GM21390 (cell line): ENCODE results near the gene SLC5A4.
"Not testable (repeated sequence)": the region's sequence is repeated elsewhere in the genome, so short reads cannot be mapped to it uniquely, and the experiment has no call there.

Experiments used
- ATAC-seq: cut with Tn5 transposase; IDR thresholded peaks from one replicate; pipeline ENCODE4 v1.9.1; 2021; ENCODE audit not compliant: unreplicated experiment

The SLC5A4 gene

DNA sequence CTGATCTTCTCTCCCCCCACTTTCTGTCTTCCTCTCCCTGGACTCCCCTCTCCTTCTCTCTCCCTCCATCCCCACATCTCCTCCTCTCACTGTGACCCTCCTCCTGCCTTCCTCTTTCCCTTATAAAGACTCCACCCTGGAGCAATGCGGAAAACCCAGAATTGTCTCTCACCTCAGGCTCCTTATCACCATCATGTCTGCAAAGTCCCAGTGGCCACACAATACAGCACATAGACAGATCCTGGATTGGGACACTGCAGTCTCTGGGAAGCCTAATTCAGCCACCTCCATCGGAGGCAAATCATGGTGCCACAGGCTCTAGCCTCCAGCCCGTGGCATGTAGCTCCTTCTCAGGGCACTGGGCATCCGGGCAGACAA, 53.0 kb downstream of the SLC5A4 start:
- no peak for ATAC-seq

DNA sequence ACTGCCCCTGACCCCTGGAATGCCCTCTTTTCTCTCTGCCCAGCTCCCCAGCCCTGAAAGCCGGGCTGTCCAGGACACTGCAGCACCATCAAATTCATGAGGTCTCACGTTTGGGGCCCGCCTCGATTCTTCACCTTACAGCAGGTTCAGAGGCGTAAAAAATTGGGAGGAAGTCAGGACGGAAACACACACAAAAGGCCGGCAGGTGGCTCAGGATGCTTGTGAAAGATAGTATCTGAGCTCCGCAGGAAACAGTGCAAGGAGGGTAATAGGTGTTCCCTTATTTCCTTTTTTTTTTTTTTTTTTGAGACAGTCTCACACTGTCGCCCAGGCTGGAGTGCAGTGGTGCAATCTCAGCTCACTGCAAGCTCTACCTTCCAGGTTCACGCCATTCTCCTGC, 54.4 kb downstream of the SLC5A4 start:
- ATAC-seq = no peak

DNA sequence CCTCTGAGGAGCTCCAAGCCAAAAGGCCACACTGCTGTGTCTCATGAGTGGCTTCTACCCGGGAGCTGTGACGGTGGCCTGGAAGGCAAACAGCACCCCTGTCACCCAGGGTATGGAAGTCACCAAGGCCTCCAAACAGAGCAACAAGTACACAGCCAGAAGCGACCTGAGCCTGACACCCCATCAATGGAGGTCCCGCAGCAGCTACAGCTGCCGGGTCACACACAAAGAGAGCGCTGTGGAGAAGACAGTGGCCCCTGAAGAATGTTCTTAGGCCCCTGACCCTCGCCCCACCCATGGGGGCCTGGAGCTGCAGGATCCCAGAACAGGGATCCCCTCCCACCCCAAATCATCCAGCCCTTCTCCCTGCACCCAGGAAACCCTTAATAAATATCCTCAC, 55.2 kb downstream of the SLC5A4 start:
- no peak for ATAC-seq

DNA sequence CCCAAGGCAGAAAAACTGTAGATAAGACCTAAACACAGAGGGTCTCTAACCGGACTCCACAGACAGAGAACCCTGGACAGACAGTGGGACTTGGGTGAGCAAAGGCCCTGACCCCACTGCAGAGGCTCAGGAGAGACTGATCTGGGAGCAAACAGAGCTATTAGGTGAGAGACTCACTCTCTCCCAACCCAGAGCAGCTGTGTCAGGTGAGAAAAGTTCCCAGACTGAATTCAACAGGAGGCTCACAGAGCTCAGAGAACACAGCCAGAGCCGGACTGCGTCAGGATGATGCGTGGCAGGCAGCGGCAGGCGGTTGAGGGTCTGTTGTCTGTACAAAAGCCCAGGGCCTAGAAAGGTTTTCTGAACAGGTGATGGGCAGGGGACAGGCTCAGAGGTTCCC, 55.8 kb downstream of the SLC5A4 start:
- no peak for ATAC-seq

DNA sequence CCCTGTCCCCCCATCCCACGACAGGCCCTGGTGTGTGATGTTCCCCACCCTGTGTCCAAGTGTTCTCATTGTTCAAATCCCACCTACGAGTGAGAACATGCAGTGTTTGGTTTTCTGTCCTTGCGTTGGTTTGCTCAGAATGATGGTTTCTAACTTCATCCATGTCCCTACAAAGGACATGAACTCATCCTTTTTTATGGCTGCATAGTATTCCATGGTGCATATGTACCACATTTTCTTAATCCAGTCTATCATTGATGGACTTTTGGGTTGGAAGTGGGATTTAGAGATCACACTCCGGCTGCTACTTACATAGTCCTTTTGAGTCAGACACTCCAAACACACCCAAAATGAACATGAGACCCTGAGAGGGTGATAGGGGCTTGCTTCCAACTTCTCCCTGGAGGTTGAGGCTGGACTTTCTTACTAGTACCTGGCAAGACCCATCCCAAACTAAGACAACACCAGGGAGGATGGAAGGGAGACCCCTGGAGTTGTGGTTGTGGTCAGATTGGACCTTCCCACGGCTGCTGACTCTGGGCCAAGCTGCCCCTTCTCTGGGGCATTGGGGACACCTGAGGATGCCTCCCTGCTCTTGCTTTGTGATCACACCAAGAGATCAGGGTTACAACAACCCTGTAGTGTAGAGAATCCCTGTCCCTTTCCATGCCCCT, 57.5 kb downstream of the SLC5A4 start:
- not testable (repeated sequence) for ATAC-seq

DNA sequence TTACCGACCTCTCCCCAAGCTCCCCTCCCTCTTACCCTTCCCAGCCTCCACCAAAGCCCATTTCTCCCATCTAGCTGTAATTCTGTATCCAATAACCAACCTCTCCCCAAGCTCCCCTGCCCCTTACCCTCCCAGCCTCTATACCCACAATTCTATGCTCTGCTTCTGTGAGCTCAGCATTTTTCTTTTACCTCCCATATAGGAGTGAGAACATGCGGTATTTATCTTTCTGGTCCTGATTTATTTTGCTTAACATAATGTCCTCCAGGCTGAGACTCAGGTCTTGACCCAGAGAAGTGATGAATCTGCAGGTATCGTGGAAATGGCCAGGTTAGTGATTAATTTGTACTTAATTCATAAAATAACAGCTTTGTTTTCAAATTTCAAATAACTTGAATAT, 59.2 kb downstream of the SLC5A4 start:
- not testable (repeated sequence) for ATAC-seq

DNA sequence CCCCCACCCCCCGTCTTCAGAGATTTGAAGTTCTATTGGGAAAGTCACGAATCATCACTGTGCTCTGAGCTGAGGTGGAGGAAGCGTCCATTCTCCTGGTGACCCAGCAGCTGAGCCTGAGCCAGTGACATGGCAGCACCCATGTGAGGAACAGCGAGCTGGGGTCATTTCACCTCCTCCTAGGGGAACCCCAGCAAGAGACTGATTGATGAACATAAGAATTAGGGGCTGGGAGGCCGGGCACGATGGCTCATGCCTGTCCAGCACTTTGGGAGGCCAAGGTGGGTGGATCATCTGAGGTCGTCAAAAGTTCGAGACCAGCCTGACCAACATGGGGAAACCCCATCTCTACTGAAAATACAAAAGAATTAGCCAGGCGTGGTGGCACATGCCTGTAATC, 61.8 kb downstream of the SLC5A4 start:
- ATAC-seq = not testable (repeated sequence)

DNA sequence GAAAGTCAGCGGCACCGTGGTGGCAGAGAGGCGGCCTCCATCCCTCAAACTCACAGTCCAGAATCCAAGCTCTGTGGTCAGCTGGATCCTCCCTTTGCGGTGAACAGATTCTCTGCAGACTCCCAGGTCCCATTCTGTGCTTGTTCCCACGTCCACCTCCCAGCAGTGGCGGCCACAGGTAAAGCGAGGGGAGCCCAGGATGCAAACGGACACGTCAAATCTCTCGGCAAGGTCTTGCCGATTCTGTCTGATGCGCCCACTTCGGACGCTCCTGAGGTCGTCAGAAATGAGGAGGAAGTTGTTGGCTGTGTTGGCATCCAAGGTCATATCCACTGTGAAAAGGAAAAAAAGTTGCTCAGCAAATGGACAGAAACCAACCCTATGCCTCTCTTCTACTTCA, 64.1 kb downstream of the SLC5A4 start:
- ATAC-seq = not testable (repeated sequence)

DNA sequence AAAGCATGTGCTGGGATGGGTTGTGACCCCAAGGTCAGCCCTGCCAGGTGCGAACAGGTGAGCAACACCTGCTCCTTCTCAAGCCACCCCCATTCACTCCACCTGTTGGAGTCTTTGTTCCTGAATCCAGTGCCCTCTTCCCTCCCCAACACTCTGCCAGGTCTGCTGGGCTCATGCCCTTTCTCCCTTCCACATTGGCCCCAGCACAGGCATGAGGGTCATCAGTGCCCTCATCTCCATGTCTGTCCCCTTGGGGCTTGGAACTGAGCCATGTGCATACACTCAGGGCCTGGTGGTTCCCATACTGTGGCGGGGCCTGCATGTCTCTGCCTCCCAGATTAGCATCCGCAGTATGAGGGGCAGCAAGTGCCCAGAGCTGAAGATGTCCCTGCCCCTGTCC, 69.3 kb downstream of the SLC5A4 start:
- no peak for ATAC-seq

DNA sequence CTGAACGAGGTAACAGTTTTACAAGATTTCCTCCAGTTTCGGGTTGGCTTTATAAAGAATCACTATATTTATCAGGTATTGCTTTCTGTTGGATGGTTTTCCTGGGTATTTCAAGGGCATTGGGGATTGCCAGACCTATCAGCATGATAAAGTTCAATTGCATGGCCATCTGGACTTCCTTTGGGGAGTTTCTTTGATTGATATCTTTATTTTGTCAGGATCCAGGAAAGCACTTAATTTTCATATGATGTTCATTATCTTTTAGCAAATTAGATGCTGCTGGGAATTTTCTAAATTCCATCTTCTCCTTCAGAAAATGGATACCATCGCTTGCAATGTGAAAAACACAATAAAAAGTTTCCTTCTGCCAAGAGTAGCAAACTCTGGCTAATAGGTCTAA, 71.5 kb downstream of the SLC5A4 start:
- no peak for ATAC-seq

DNA sequence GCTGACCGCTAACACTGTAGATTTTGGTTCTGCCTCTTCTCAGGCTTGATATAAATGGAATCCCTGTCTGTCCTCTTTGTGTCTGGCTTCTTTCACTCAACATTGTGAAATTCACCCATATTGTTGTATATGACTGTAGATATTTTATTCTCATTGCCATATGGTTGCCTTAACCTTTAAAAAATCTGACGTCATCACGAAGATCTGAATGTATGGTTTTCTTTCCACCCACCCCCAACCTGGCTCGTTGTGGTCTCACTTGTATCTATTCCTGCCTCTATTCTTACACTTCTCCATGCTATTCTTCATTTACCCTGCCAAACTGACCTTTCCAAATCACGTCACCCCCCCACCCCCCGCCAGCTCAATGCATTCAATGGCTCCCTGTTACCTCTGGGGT, 74.1 kb downstream of the SLC5A4 start:
- no peak for ATAC-seq

DNA sequence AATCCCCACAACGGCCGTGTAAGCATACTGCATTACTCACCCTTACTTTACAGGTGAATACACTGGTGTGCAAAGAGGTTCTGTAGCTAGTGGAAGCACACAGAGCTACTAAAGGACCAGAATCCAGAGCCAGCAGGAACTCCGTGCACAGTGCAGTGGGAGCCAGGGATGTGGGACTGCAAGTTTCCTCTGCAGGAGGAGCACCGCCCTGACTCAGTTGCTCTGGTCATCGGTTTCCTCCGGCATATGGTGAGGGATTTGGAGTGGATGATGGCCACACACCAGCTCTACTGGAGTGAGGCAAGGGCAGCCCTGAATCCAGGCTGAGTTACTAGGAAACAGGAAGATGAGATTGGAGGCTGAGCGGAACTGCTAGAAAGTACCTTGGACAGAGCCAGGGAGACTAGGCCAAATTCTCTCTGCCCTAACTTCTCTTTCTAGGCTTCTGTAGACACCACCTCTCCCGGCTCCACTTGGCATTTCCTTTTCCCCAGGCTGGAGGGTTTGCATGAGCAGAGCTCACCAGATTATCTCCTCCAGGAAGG, 77.9 kb downstream of the SLC5A4 start:
- no peak for ATAC-seq

DNA sequence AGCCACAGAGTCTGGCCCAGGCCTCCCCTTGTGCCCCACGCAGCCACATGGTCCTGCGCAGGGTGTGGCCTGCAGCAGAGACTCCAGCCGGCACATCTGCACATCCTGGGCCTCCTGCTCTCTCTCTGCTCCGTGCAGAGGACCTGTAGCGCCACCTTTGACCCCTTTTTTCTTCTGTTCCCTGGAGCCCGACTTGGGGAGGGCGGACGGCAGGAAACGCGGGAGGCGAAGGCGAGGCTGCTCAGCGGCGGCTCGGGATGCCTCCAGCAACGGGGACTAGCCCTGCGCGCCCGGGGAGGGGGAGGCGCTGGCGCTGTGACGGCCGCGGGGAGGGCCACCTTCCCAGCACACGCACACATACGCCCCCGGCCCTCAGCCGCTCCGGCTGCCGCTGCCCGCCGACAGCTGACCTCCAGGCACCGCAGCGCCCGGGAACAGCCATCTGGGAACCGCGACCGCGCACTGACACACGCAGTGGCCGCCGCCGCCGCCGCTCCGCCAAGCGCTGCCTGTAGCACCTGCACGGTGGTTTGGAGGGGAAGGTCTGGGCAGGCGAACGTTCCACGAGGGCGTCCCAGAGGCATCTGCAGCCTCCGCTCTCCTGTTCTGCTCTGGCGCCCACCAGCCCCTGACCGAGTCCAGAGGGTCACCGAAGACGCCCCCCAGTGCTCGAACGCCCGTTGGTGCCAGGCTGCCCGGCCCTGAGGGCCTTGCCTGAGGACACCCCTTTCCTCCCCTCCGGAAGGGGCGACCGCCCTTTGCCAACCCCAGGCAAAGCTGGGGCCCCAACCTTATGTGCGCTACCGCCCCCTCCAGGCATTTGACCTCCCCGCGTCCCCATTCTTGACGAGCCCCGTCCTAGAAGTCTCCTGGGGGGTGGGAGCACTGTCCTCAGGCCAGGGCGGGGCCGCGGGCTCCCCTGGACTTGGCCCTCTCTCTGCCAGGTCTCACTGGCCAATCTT, 79.2 kb downstream of the SLC5A4 start:
- no peak for ATAC-seq

DNA sequence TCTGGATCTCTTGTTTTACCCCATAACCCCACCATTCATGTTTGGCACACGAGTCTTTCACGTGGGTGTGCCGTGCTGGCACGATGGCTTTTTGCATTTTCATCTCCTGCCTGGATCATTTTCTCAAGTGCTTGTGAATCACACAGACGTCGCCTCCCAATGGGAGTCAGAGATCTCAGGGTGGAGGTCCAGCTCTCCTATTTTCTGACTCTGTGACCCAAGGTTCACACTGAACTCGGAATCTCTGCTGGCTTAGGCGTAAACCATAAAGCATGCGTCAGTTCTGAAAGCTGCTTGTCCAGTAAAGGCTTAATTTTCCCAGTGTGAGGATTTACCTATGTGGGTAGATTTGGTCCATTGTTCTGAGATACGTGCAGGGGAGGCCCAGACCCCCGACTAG, 80.0 kb downstream of the SLC5A4 start:
- no peak for ATAC-seq
